ENCODE data around the gene UCKL1.

UCKL1 gene

GRCh38 chr20:63940472-63941266 is 15.5 kb downstream of the UCKL1 start:
- H3K4me3 ChIP-seq (ENCODE audit: low read depth, low read length): no peak overlapping the region
- TF ChIP-seq, protein P1, sequence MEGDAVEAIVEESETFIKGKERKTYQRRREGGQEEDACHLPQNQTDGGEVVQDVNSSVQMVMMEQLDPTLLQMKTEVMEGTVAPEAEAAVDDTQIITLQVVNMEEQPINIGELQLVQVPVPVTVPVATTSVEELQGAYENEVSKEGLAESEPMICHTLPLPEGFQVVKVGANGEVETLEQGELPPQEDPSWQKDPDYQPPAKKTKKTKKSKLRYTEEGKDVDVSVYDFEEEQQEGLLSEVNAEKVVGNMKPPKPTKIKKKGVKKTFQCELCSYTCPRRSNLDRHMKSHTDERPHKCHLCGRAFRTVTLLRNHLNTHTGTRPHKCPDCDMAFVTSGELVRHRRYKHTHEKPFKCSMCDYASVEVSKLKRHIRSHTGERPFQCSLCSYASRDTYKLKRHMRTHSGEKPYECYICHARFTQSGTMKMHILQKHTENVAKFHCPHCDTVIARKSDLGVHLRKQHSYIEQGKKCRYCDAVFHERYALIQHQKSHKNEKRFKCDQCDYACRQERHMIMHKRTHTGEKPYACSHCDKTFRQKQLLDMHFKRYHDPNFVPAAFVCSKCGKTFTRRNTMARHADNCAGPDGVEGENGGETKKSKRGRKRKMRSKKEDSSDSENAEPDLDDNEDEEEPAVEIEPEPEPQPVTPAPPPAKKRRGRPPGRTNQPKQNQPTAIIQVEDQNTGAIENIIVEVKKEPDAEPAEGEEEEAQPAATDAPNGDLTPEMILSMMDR (IDR thresholded peaks at IDR 0.05; ENCODE audit: borderline replicate concordance, insufficient read depth, low read depth, low read length): no peak

DNA sequence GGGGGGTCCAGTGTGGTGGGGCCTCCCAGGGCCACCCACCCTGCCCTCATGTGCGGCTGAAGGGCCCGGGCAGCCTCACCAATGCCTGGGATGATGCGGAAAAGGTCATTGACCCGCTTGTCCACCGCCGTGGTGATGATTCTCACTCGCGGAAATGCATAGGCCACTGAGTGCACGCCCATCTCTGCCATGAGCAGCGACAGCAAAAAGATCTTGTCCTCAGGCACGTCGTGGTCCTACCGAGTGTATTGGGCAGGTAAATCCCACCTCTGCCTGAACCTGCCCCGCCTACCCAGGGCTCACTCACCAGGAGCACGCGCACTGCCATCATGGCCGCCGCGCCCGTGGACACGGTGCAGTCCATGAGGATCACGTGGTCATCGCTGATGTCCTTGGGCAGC is 16.1 kb downstream of the UCKL1 start:
- TF ChIP-seq, protein P1 (IDR thresholded peaks at IDR 0.05; ENCODE audit: borderline replicate concordance, insufficient read depth, low read depth, low read length): no peak
- H3K4me3 ChIP-seq (ENCODE audit: low read depth, low read length): no peak overlapping the region

GRCh38 chr20:63939061-63939935 is 16.9 kb downstream of the UCKL1 start:
- TF ChIP-seq, protein P1 (IDR thresholded peaks at IDR 0.05; ENCODE audit: borderline replicate concordance, insufficient read depth, low read depth, low read length): no peak
- no peak overlapping the region for H3K4me3 ChIP-seq (ENCODE audit: low read depth, low read length)

DNA sequence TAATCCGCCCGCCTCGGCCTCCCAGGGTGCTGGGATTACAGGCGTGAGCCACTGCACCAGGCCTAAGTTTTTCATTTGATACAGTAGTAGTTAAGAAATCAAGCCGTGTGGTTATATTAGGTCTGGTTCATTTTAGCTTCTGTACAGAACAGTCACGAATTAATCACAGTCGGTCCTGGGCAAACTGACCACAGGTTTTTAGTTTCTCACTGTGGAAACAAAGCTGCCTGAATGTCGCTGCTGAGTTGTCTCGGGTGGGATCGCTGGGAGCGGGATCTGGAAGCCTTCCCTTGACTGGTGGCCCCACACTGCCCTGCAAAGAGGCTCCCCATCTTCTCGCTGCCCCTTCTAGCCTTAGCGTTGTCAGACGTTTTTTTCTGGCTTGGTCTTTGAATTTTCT is 18.6 kb downstream of the UCKL1 start:
- TF ChIP-seq, protein P1 (IDR thresholded peaks at IDR 0.05; ENCODE audit: borderline replicate concordance, insufficient read depth, low read depth, low read length): no peak
- H3K4me3 ChIP-seq (ENCODE audit: low read depth, low read length): no peak overlapping the region

GRCh38 chr20:63935447-63935846 is 20.8 kb downstream of the UCKL1 start:
- TF ChIP-seq, protein P1 (IDR thresholded peaks at IDR 0.05; ENCODE audit: borderline replicate concordance, insufficient read depth, low read depth, low read length): no peak
- no peak overlapping the region for H3K4me3 ChIP-seq (ENCODE audit: low read depth, low read length)

- no peak overlapping the region for H3K4me3 ChIP-seq (ENCODE audit: low read depth, low read length)
These were observed 21.7 kb downstream of the UCKL1 start for GRCh38 chr20:63934271-63935068.

More at GRCh38 chr20:63934271-63935068, 21.7 kb downstream of the UCKL1 start:
- TF ChIP-seq, protein P1 (IDR thresholded peaks at IDR 0.05; ENCODE audit: borderline replicate concordance, insufficient read depth, low read depth, low read length): peak; percentile 21; the same call in 1 of the 2 replicates

All from GM12875 (cell line).